HG03460 (cell line): ENCODE data around the gene CRYL1.

ENCODE experiments used
- ATAC-seq: cut with Tn5 transposase; IDR thresholded peaks from one replicate; pipeline ENCODE4 v1.9.1; 2021; ENCODE audit not compliant: unreplicated experiment

The CRYL1 gene, protein sequence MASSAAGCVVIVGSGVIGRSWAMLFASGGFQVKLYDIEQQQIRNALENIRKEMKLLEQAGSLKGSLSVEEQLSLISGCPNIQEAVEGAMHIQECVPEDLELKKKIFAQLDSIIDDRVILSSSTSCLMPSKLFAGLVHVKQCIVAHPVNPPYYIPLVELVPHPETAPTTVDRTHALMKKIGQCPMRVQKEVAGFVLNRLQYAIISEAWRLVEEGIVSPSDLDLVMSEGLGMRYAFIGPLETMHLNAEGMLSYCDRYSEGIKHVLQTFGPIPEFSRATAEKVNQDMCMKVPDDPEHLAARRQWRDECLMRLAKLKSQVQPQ

DNA sequence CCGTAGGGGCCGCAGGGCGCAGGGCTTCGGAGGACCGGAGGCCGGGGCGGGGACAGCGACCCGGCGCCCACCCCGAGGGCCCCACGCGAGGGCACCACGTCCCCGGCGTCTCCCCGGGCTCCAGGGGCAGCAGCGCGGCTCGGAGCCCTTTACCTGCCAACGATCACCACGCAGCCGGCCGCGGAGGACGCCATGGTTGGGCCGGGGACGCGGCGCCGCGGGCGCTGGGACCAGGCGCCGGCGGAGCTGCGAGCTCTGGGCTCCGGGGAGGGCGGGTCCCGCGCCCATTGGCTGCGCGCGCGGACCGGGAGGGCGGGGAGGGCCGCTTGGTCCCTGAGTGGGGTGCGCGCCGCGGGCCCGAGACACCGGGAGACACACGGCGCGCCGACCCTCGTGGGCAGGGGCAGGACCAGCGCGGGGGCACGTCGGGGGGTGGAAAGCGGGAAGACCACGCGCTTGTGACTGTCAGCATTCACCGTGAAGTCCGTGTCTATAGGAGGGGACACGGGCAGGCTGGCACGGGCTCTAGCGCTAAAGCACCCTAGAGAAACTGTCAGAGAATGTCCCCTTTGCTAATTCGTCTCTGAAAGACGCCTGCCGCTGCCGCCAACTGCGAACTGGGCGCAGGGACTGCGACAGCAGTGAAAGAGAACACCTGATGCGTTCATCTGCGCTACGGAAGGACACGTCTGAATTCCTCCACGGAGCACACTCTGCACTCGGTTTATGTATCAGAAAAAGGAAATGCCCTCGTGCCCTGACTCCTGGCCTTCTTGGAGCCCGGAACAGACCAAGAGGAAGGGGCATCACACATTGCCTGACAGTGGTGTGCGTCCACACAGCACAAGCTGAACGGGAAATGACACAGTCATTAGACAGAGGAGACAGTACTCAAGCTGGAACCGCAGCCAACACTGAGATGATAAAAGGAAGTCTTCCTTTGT is at the start of gene CRYL1:
Gene CRYL1 (minus strand): TSS at position 257 of the 944 bp plus-strand sequence. CDS start 63 bp downstream, at position 194.
- peak; percentile 80 for ATAC-seq

DNA sequence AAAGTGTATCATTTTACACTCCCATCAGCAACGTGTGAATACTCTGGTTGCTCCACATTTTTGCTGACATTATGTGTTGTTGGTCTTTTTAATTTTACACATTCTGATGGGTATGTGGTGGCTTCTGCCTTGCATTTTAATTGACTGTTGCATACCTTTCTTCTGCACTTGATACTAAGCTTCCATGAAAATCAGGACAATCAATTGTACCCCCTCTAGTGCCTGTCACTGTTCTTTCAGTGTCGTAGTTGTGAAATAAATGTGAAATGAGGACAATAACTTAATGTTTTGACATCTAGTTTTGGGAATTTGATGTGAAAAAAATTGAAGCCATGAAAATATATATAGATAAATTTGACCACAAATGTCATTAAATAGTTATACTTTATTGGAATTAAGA is 48.0 kb upstream of the CRYL1 start:
- ATAC-seq: no peak

DNA sequence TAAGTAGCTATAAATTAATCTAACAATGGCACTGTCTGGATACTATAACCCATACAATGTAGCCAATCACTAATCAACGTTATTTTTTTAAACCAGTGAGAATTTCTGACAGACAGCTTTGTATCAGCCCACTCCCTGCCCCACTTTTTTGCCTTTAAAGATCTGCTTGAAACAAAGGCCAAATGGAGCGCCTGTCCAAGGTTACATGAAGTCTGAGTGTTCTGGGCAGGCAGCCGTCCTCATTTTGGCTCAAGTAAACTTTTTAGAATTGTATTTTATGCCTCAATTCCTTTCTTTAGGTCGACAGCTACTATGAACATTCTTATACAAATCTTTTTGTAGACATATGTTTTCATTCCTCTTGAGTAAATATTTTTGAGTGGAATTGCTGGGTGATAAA is 47.5 kb upstream of the CRYL1 start:
- no peak for ATAC-seq

- no peak for ATAC-seq
Measured at GRCh38 chr13:20571676-20572075, 46.0 kb upstream of the CRYL1 start.

DNA sequence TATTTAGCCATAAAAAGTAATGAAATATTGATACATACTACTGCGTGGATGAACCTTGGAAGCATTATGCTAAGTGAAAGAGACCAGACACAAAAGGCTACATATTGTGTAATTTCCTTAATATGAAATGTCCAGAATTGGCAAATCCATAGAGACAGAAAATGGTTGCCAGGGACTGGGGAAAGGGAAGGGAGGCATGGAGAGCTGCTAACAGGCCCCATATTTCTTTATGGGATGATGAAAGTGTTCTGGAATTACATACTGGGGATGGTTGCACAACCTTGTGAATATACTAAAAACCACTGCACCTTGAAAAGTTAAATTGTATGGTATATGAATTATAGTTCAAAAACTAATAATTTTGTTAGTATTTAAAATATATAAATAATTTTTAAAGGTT is 44.9 kb upstream of the CRYL1 start:
- no peak for ATAC-seq

- no peak for ATAC-seq
Measured at GRCh38 chr13:20567881-20568528, 42.3 kb upstream of the CRYL1 start.

- ATAC-seq: peak; percentile 87
Measured at GRCh38 chr13:20566898-20567874, 41.5 kb upstream of the CRYL1 start, which contains the start of gene IFT88. Gene IFT88 (plus strand): TSS chr13:20567157. CDS start chr13:20574386, 7,229 bp downstream.

GRCh38 chr13:20566468-20566897 is 40.8 kb upstream of the CRYL1 start:
- peak; percentile 36 for ATAC-seq

- no peak for ATAC-seq
Measured at GRCh38 chr13:20565115-20565736, 39.6 kb upstream of the CRYL1 start.

GRCh38 chr13:20561741-20562140 is 36.1 kb upstream of the CRYL1 start:
- no peak for ATAC-seq

GRCh38 chr13:20559659-20560356 is 34.2 kb upstream of the CRYL1 start:
- ATAC-seq: no peak

GRCh38 chr13:20558982-20559381 is 33.3 kb upstream of the CRYL1 start:
- no peak for ATAC-seq

DNA sequence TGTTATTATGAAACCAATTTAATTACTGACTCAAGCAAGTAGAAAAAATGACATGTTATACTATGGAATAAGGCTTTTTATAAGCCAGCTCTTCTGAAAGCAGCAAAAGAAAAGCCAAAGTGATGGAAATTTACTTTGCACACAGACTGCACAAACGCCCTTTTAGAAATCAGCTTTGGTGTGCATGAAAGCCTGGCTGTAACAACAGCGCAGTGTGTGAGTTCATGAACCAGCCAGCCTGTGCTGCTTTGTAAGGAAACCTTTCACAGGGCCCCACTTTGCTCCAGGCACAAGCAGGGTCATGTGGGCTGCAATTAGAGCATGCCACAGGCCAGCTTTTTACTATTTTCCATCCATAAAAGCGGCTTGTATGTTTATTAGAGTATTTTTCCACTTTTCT is 27.7 kb upstream of the CRYL1 start:
- no peak for ATAC-seq

DNA sequence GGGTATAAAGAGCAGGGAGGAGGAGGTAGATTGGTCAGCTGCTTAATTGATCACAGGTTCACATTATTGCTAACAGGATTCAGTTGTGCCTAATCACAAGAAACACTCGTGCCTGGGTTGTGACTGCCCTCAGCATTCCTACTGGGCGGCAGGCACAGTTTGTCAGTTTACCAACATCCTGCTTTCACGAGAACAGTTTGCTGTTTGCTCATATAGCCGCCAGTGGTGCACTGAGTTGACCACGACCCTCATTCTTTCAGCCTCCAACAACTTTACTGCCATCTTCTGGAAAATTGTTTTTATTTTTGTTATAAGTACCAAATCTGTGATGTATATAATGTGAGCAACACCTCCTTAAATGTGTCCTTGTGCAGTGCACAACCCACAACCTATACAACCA is 25.1 kb upstream of the CRYL1 start:
- ATAC-seq: no peak

DNA sequence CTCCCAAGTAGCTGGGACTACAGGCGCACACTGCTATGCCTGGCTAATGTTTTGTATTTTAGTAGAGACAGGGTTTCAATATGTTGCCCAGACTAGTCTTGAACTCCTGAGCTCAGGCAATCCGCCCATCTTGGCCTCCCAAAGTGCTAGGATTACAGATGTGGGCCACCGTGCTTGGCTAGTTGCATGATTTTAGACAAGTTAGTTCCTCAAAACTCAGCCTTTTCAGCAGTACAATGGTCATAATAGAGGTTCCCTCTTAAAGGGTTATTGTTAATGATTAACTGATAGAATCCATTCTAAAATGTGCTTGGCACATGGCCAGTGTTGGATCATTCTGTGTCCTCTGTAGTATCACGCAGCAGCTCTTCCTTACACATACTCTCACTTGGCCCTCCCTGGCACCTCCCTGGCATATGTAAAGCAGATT is 21.8 kb upstream of the CRYL1 start:
- ATAC-seq: no peak

DNA sequence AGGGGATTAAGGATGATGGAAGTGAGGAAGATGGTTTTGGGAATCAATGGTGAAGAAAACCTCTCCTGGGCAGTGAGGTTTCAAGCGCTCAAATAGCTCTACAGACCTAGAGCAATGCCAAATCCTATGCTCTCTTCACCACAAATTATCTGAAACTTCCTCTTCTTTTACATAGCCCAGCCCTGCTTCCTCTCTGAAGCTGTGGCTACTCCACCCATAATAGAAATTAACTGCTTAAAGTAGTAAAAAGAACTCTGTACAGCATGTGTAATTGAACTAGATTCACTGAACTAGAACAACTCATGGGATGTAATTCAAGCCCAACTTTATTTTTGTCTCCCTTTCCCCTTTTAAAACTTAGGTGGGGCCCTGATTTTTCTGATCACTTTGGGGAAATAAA is 20.9 kb upstream of the CRYL1 start:
- no peak for ATAC-seq

- ATAC-seq: no peak
Measured at GRCh38 chr13:20544201-20544923, 18.7 kb upstream of the CRYL1 start.

- ATAC-seq: no peak
Measured at GRCh38 chr13:20536992-20537391, 11.3 kb upstream of the CRYL1 start.
